ENCODE measurements around the gene DDX10.

GRCh38 chr11:108939135-108939534, 274.3 kb downstream of the DDX10 start:
- TF ChIP-seq CTCF (optimal IDR thresholded peaks at IDR 0.05 in 1 of 3, IDR thresholded peaks at IDR 0.05 in 1 of 3, conservative IDR thresholded peaks at IDR 0.05 in 1 of 3; ENCODE audit: extremely low read depth in 1 of 3, insufficient read depth in 2 of 3, low read length in 3 of 3) (no peak), EZH2 (IDR thresholded peaks at IDR 0.05; ENCODE audit: low read length) (no peak)
